ENCODE measurements around the gene DHX40.

GRCh38 chr17:59621771-59622170, 56.4 kb downstream of the DHX40 start:
- TF ChIP-seq, protein P1, sequence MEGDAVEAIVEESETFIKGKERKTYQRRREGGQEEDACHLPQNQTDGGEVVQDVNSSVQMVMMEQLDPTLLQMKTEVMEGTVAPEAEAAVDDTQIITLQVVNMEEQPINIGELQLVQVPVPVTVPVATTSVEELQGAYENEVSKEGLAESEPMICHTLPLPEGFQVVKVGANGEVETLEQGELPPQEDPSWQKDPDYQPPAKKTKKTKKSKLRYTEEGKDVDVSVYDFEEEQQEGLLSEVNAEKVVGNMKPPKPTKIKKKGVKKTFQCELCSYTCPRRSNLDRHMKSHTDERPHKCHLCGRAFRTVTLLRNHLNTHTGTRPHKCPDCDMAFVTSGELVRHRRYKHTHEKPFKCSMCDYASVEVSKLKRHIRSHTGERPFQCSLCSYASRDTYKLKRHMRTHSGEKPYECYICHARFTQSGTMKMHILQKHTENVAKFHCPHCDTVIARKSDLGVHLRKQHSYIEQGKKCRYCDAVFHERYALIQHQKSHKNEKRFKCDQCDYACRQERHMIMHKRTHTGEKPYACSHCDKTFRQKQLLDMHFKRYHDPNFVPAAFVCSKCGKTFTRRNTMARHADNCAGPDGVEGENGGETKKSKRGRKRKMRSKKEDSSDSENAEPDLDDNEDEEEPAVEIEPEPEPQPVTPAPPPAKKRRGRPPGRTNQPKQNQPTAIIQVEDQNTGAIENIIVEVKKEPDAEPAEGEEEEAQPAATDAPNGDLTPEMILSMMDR (IDR thresholded peaks at IDR 0.05; ENCODE audit: low read length), result no peak
- no peak for TF ChIP-seq EZH2 (optimal IDR thresholded peaks at IDR 0.05; ENCODE audit: low read depth, low read length)
